Tongue (tissue), 3 donors: ENCODE measurements around the gene MAP3K3. TPM values are rescaled to one million over a fixed set of nuclear protein-coding genes. Genes with fewer than 3 reads are reported as not detected.
"Not testable (repeated sequence)": the region's sequence is repeated elsewhere in the genome, so short reads cannot be mapped to it uniquely, and the experiment has no call there.

Source experiments
- DNase-seq: peaks from one replicate; pipeline ENCODE4 v3.0.0-alpha.2; 2015
- small RNA-seq: library from RNA; depleted of rRNA; stranded (forward); fragments of <200 nt; gene quantifications from one replicate; pipeline ENCODE3, GENCODE V24; 2014; ENCODE audit warnings: low replicate concordance
- total RNA-seq: library from RNA; depleted of rRNA; stranded (reverse); fragments of >200 nt; gene quantifications from one replicate; pipeline ENCODE4 v1.2.3, GENCODE V29; 2014

The MAP3K3 gene
- total RNA-seq, 1 donor from 2014 or later = 49.0 TPM

DNA sequence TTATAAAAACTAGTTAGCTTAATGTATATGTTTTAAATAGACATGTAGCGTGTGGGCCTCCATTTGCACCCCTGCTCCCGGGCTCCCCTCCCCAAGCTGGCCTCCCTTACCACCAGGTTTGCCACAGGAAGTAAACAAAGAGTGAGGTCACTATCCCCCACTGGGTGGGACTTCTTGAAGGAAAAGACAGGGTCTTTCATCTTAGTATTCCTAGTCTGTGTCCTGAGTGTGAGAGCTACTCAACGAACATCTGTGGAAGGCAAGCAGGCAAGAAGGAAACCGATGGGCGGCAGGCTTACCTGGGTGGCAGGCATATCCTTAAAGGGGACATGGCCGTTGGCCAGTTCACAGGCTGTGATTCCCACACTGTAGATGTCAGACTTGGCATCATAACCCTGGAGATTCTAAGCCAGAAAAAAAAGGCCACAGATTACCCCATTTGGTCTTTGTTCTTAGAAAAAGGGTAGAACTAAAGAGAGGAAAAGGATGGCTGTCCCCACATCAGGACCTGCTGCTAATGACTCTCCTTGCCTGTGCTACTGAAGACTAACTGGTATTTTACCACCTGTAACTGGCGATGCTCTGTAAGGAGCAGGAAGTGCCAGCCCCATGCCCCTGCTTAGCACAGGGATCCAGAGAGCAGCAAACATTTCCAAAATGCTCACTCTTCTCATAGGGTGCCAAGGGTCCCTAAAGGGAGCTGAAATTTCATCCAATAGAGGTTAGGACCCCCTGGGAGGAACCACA, 84.3 kb downstream of the MAP3K3 start:
- no peak for DNase-seq

DNA sequence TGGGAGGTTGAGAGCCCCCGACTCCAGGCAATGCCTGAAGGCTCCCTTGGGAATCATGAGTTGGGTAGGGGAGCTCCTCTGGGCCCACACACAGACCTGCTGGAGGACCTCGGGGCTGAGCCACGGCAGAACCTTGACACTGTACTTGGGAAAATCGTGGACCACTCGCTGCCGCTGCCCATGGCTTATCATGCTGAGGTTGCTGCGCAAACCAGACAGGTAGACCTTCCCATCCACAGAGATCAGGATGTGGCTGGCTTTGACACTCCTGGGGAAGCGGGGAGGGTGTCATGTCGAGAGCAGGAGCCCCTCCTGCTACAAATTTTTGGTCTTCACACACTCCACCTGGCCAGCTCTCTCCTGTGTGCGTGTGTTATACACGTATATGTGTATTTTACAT, 84.9 kb downstream of the MAP3K3 start:
- no peak for DNase-seq

GRCh38 chr17:63709110-63709509, 86.9 kb downstream of the MAP3K3 start:
- DNase-seq = no peak

GRCh38 chr17:63714550-63715277, 92.5 kb downstream of the MAP3K3 start:
- DNase-seq = no peak

DNA sequence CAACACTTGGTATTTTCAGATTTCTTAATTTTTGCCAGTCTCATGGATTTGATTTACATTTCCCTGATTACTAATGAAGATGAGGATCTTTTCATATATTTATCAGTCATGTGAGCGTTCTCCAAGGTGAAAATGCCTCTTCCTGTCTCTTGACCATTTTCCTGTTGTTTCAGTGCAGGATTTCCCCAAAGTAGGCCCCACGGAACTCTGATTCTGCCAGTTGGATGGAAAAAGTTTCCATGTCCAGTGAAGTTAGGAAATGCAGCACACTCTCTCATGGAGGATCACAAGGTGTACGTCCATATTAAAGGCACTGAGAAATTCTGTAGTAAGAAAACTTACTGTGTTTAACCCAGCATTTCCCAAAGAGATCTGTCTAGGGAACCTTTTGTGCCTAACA, 94.2 kb downstream of the MAP3K3 start:
- peak; percentile 28 for DNase-seq

GRCh38 chr17:63718988-63719387, 96.8 kb downstream of the MAP3K3 start:
- DNase-seq = no peak

DNA sequence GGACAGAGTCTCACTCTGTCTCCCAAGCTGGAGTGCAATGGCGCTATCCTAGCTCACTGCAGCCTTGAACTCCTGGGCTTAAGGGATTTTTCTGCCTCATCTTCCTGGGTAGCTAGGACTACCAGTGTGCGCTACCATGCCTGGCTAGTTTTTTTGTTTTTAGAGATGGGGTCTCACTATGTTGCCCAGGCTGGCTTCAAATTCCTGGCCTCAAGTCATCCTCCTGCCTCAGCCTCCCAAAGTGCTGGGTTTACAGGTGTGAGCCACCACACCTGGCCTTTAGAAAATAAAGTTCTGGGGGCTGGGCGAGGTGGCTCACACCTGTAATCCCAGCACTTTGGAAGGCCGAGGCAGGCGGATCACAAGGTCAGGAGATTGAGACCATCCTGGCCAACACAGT, 98.0 kb downstream of the MAP3K3 start:
- not testable (repeated sequence) for DNase-seq

GRCh38 chr17:63722403-63722802, 100.2 kb downstream of the MAP3K3 start:
- DNase-seq = no peak

DNA sequence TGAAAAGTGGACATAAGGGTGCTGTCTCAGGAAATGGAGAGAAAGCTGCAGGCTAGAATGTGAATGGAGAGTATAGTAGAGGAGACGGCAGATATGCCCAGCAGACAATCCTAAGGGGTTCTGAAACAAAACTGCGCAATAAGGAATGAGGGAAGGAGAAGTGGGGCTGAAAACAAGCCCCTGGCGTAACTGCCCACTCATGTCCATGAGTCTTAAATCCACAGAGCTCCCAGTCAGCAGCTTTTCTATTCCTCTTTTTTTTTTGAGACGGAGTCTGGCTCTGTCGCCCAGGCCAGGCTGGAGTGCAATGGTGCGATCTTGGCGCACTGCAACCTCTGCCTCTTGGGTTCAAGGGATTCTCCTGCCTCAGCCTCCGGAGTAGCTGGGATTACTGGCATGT, 113.5 kb downstream of the MAP3K3 start:
- DNase-seq = no peak

- DNase-seq = no peak
These were observed 118.4 kb downstream of the MAP3K3 start for GRCh38 chr17:63740464-63741142.

- DNase-seq = peak; percentile 38
These were observed 118.9 kb downstream of the MAP3K3 start for GRCh38 chr17:63741143-63741407.

GRCh38 chr17:63741408-63742173, 119.4 kb downstream of the MAP3K3 start, which contains the start of gene STRADA:
Gene STRADA (minus strand): TSS chr17:63741799. CDS start chr17:63728369, 13,430 bp downstream.
- peak; percentile 99 for DNase-seq

Small RNA genes lying within 50 kb of the gene (small RNA-seq; reads per million reads assigned to genes)
- gene RNU6-288P = not detected

Other genes starting within 250 kb of the MAP3K3 start
- 17.4 TPM for gene CYB561, start 176.1 kb upstream of the MAP3K3 start, total RNA-seq
- gene ACE, start 145.4 kb upstream of the MAP3K3 start, total RNA-seq = 9.6 TPM
- gene KCNH6, start 99.1 kb upstream of the MAP3K3 start, total RNA-seq = 0.31 TPM
- gene DCAF7, start 71.9 kb upstream of the MAP3K3 start, total RNA-seq = 30.4 TPM
- 13.6 TPM for gene TACO1, start 21.5 kb upstream of the MAP3K3 start, total RNA-seq
- 9.9 TPM for gene LIMD2, start 77.7 kb downstream of the MAP3K3 start, total RNA-seq
- gene STRADA, start 119.4 kb downstream of the MAP3K3 start, total RNA-seq = 23.9 TPM
- 102 TPM for gene CCDC47, start 151.2 kb downstream of the MAP3K3 start, total RNA-seq
- gene DDX42, start 151.8 kb downstream of the MAP3K3 start, total RNA-seq = 105 TPM
- gene PSMC5, start 205.0 kb downstream of the MAP3K3 start, total RNA-seq = 47.2 TPM
- 42.9 TPM for gene FTSJ3, start 205.2 kb downstream of the MAP3K3 start, total RNA-seq
- gene SMARCD2, start 220.3 kb downstream of the MAP3K3 start, total RNA-seq = 69.4 TPM